Inferior parietal cortex (tissue), 1 donor: Measurements from ENCODE around the gene ALAS1.

Experiments
- DNase-seq: peaks from one replicate; pipeline ENCODE4 v3.0.0-alpha.2; 2016; ENCODE audit errors: extremely low spot score

The ALAS1 gene

DNA sequence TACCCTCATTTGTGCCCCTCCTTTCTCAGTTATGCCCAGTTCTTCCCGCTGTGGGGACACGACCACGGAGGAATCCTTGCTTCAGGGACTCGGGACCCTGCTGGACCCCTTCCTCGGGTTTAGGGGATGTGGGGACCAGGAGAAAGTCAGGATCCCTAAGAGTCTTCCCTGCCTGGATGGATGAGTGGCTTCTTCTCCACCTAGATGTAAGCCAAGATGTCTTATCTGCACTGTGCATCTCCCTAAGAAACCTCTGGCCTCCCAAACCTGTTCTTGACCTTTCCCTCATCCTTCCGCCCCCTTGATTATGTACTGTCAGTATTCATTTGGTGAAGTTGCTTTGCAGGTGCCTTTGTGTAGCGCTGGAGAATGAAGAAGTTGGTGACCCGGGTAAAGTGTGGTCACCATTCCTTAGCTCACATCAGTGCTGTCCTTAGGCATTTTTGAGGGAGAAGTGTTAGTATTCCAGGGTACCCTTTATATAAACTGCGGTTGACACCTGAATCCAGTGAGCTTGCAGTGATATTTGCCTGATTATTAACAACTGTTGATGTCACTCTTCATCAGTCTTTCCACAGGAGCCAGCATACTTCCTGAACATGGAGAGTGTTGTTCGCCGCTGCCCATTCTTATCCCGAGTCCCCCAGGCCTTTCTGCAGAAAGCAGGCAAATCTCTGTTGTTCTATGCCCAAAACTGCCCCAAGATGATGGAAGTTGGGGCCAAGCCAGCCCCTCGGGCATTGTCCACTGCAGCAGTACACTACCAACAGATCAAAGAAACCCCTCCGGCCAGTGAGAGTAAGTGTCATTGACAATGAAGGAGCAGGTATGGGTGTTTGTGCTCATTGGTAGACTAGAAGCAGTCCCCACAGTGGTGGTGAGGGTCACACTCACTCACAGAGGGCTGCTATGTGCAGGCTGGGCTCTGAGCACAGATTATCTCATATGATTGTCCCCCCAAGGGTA, 966 bp downstream of the ALAS1 start:
- DNase-seq, result no peak

DNA sequence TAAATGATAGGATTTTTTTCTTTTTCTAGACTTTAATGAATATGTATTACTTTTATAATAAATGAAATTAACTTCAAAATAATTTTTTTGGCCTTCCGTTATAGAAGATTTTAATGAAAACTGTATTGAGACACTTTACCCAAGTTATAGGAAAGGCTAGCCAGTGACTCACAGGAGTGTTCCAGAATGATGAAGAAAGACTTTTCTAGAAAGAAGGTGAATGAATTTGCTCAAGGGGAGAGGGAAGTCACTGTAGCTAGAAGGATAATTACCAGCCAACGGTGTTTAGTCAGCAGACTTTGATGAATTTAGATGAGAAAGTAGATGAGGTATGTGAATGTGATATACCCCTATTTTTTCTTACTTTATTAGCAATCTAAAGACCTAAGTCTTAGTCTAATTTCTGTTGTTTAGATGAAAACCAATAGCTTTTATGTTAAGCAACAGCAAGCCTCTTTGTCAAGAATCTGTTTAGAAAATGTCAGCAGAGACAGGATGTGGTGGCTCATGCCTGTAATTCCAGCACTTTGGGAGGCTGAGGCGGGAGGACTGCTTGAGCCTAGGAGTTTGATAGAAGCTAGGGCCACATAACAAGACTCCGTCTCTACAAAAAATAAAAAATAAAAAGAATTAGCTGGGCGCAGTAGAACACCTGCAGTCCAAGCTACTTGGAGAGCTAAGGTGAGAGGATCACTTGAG, 3.2 kb downstream of the ALAS1 start:
- no peak for DNase-seq

DNA sequence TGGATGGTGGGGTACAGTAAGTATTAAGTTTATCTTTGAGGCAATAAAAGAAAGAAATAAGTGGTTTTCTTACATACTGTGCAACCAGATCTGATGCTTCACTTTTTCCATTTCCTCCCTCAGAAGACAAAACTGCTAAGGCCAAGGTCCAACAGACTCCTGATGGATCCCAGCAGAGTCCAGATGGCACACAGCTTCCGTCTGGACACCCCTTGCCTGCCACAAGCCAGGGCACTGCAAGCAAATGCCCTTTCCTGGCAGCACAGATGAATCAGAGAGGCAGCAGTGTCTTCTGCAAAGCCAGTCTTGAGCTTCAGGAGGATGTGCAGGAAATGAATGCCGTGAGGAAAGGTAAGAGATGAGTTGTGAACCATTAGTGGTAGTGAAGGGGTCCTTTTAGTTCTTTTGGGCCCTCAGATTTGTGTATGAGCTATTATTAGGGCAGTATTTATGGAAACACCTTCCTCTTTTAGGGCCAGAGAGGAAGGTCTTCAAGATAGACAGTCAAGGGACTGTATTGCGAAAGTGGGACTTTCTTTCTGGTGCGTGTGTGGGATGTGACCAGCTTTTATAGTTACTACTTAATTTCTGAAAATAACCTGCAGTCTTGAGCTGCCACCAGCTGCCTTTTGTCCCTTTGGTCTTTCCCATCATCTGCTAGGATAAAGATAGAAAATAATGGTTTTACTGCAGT, 4.6 kb downstream of the ALAS1 start:
- DNase-seq, result no peak

DNA sequence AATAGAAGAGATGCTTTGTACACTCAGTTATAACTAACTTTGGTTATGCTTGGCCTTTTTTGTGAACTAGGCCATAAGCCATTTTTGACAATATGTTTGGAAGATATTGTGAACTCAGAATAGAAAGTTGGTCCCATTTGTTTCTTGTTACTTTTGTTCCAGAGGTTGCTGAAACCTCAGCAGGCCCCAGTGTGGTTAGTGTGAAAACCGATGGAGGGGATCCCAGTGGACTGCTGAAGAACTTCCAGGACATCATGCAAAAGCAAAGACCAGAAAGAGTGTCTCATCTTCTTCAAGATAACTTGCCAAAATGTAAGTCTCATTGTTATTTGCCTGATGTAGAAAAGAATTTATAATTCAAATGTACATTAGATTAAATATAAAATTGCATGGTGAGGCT, 5.7 kb downstream of the ALAS1 start:
- no peak for DNase-seq

DNA sequence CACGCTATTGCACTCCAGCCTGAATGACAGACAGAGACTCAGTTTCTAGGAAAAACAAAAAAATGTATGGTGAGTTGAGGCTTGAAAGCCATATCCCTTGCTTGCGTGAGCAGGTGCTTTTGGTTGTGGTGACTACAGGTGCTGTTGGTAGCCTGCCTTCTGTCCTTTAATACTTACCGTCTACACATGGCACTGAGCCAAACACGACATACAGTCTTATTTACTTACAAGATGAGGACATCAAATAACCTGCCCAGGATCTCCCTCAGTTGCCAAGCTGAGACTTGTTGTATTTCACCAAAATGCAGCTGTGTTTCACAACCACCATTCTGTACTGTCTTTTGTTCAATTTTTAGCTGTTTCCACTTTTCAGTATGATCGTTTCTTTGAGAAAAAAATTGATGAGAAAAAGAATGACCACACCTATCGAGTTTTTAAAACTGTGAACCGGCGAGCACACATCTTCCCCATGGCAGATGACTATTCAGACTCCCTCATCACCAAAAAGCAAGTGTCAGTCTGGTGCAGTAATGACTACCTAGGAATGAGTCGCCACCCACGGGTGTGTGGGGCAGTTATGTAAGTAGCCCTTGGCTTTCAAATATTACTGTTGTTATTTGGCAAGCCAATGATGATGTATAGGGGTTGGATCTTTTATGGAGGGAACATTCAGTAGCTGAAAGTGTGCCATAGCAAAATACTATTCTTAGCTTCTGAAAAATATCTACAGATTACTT, 6.5 kb downstream of the ALAS1 start:
- no peak for DNase-seq

DNA sequence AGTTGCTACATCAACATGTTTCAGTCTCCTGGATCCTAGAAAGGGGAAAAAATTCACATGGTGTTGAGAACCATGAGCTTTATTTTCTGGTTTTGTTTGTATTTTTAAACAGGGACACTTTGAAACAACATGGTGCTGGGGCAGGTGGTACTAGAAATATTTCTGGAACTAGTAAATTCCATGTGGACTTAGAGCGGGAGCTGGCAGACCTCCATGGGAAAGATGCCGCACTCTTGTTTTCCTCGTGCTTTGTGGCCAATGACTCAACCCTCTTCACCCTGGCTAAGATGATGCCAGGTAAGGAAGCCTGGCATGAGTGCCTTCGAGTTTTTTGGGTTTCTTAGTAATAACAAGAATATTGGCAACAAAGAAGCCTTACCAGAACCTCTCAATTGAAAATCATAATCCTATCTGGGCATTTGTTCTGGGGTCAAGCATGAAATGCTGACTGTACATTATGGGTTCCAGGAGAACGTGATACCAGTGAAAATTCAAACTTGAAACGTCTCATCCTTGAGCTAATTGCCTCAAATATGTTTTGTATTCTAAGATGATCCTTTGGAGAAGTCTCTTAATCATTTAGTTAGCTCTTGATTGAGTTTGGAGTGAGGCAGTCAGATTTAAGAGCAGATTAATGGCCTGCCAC, 7.9 kb downstream of the ALAS1 start:
- DNase-seq, result no peak

DNA sequence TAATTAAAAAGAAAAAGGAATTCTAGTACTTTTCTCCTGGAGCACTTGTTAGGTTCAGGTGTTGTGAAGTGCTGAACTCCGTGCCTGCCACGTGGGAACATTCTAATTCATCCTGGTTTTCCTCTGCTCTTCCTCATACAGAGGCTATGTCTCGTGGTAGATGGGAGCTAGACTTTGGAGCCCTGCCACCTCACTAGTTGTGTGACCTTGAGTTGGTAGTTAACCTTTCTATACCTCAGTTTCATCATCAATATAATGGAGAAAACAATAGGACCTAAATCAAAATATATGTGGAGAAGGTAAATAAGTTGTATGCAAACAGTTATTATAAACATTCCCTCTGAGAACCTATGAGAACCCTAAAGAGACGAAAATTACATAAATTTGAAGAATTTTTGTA, 10.6 kb downstream of the ALAS1 start:
- DNase-seq, result no peak

DNA sequence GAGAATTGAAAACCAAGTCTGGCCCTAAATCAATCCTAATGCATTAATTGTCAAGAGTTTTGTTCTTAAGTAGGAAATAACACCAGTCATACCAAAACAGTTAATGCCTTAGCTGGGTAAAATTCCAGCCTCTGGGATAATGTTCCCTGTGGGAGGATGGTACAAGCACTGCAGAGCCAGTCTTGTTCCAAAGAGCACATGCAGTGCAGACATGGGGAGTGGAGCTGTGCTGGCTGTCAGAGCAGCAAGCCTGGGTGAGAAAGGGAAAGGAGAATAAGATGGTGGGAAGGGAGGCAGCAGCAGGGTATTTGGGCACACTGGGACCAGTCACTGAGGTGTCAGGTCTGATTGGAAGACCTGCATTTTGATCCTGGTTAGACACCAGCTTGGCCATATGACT, 12.1 kb downstream of the ALAS1 start:
- DNase-seq, result no peak

DNA sequence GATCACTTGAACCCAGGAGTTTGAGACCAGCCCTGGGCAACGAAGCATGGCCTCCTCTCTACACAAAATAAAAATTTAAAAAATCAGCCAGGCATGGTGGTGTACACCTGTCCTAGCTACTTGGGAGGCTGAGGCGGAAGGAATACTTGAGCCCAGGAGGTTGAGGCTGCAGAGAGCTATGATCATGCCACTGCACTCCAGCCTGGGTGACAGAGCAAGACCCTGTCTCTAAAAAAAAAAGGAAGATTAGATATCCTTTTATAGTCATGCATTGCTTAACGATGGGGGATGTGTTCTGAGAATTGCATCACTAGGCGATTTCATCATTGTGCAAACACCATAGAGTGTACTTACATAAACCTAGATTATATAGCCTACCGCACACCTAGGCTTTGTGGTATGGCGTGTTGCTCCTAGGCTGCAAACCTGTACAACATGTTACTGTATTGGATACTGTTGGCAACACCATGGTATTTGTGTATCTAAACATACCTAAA, 12.6 kb downstream of the ALAS1 start:
- DNase-seq, result no peak

DNA sequence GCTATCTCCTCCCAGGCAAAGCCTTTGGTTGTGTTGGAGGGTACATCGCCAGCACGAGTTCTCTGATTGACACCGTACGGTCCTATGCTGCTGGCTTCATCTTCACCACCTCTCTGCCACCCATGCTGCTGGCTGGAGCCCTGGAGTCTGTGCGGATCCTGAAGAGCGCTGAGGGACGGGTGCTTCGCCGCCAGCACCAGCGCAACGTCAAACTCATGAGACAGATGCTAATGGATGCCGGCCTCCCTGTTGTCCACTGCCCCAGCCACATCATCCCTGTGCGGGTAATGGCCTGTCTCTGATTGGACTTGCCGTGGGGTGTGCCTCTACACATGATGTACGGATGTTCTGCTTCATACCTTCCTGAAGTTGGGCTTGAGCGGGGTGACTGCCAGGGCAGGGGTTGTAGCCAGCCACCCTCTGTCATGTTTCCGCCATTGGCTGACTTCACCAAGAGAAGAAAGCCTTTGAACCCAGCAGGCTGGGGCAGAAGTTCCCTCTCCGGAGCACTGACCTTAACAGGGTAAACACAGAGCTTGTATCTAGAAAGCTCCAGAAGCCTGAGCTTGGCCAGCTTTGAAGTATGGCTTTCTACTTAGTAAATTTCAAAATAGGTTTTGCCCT, 13.4 kb downstream of the ALAS1 start:
- DNase-seq, result no peak

DNA sequence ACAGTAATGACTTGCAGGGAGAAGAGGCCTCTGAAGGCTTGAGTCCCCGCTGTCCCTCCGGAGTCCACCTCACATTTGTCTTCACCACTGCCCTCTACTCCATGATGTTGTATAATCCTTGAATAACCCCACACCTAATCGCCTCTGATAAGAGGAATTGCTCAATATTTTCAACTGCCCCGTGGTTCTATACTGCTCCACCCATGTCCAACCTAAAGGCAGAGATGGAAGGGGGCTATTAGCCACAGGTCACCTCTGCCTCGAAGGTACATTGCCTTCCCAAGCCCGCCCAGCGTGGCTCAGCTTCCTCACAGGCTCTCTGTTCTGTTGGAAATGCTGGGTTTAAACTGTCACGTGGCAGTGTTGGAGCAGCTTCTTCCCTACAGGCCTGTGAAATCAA, 15.0 kb downstream of the ALAS1 start:
- no peak for DNase-seq

DNA sequence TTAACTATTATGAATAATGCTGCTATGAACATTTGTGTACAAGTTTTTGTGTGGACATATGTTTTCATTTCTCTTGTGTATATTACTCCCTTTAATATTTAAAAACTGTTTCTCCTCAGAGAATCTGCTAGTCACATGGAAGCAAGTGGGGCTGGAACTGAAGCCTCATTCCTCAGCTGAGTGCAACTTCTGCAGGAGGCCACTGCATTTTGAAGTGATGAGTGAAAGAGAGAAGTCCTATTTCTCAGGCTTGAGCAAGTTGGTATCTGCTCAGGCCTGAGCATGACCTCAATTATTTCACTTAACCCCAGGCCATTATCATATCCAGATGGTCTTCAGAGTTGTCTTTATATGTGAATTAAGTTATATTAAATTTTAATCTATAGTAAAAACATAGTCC, 15.9 kb downstream of the ALAS1 start:
- no peak for DNase-seq

DNA sequence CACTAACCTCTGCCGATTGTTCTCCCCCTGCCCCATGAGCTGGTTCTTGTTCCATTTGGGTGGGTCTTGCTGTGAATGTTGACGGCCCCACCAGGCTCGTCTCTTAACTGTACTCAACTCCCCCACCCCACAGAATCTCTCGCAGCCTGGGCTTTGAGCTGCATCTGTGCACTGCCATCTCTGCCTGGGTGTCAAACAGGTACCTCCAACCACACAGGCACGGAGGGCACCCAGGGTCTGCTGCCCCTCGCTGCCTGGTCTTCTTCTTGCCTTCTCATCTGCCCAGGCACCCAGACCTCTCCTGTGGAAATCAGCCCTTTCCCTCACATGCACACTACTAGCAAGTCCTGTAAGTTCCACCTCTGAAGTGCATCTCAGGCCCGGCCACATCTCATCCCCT, 17.4 kb downstream of the ALAS1 start:
- no peak for DNase-seq

DNA sequence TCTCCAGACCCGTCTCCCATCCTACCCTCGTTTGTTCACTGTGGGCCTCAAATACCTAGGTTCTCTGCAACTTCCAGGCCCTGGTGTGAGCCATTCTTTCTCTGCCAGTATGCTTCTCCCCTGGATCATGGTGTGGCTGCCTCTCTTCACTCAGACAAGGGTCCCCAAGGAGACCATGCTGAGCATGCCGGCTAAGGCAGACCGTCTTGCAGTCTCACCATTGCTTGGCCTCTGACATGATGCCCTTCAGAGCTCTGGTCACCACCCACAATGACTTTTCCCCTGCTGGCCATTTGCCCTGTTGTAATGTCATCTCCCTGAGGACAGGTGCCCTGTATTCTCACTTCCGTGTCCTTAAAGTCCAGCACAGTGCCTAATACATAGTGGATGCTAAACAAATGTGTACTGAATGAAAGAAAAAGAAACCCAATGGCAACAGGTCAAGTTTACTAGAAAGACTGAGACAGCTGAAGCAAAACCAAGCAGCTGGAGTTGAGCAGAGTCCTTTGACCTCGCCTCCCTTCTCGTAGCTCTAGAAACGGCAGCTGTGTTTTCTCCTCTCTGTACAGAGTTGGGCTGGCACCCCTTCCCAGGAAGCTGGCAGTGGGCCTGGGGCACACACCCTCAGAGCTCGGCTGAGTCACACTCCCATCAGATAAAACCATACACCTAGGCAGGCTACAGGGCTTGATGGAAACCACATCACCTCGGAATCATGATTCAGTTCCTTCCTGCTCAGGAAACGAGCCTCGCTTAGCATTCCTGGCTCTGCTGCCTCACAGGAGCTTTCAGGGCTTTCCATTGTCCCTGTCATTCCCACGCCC, 18.8 kb downstream of the ALAS1 start:
- no peak for DNase-seq

DNA sequence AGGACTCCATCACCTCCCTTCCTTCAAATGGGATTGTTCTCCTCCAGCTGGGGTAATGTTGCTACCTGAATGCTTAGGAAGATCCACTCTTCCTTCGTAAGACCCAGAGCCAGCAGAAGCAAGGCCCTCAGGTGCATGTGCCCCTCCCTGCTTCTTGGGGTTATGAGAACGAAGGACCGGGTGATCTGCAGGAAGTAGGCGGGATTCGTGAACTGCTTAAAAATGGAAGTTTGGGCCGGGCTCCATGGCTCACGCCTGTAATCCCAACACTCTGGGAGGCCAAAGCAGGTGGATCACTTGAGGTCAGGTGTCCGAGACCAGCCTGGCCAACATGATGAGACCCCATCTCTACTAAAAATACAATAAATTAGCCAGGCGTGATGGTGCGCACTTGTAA, 19.4 kb downstream of the ALAS1 start:
- DNase-seq, result no peak

DNA sequence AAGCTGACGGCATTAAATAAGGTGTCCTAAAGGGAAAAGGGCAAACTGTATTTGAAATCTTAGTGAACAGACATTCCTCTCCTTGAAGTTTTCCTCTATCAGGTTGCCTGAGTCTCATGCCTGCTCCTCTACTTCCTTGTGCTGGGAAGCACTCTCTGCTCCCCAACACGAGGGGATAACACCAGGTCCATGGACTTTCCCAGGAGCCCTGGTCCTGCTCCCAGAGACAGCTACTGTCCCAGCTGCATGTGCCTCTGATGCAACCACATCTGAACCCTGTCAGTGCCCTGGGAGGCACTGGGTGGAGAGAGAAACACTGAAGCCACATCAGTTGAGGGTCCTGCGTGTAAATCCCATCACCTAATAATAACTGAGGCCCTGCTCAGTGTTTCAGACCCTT, 20.1 kb downstream of the ALAS1 start:
- no peak for DNase-seq

DNA sequence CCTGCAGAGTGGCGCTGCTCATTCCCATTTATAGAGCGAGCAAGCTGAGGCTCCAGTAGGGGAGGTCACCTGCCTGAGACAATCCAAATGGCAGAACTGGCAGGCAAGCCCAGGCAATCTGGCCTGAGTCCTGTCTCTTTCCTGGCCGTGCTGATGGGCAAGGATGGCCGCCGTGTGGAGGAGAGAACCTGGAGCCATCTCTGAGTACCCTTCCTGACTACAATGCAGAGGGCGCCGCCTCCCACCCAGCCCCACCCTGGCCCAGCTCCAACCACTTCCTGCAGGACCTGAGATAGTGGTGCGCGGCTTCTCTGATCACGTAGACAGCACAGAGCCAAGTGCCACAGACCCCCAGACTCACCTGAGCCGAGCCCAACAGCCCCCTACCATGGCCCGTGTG, 20.5 kb downstream of the ALAS1 start:
- no peak for DNase-seq

DNA sequence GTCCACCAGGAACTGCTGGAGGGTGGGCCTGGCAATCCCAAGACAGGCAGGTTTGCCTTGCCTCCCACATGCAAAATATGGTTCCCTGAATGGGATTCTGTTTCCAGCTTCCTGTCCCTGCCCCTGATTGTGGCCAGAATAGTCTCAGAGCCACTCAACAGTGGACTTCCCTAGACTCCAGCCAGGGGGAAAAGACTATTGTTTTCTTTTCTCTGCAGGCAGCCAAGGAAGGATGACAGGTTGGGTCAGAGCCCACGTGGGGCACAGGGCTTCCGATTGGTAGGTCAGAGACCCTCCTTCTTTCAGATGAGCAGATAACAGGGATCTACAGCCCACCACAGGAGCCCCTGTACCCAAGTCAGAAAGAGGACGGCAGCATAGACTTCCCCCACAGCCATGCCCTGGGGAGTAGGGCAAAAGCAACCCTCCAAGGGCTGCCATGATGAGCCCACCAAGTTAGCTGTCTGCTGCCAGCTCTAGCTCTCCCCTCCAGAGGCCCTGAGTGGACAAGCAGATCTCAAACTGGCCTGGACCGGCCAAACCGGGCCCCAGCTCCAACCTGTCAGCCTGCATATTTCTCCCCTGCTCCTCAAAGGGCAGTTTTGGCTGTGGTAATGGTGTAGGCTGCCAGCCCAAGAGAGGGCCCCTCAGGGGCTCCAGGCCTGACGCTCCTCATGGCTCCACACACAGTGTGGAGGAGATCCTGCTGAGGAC, 21.1 kb downstream of the ALAS1 start:
- DNase-seq, result no peak

DNA sequence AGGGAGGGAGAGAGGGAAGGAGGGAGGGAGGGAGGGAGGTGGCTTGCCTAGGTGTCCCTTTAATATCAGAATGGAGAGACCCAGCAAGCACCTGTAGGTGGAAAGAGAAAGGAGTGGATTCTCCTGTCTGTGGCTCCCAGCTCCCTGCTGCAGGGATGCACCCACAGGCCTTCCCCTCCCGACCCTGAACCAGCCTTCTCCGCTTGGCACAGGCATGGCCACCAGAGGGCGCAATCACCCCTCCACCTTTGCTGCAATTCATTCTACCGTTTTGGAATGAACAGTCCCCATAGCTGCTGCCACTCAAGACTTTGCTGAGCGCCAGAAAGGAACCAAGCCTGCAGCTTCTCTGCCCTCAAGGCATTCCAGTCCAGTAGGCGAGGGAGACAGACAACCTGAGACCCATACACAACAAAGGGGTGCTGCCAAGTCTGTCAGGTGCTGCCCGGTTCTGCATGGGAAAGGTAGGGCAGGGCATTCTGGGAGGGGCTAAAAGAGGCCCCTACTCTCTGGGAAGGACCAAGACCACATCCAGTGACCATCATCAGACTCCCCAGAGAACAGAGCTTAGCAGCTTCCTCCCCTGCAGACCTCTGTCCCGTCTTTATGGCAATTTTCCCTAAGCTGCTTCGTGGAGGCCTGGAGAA, 22.5 kb downstream of the ALAS1 start:
- DNase-seq, result peak; percentile 82
